ENCODE results near the gene CCDC24. TPM values are rescaled to one million over a fixed set of nuclear protein-coding genes. Genes with fewer than 3 reads are reported as not detected.

The CCDC24 gene
- total and polyA plus RNA-seq, 9 of the 15 experiments (the other 6 are each of a cell fraction or from before 2014, with no cell fraction given) = 0.31 to 4.5 (median 1.5) TPM

GRCh38 chr1:43991476-43992231 lies at the start of gene CCDC24 (continued):
- no peak for TF ChIP-seq STAT6 (CRISPR knock-in tag; IDR thresholded peaks at IDR 0.05)
- TF ChIP-seq MEF2D (tag; conservative IDR thresholded peaks at IDR 0.05; ENCODE audit: low read depth) = no peak
- TF ChIP-seq ATF2 (CRISPR knock-in tag; IDR thresholded peaks at IDR 0.05) = no peak
- TF ChIP-seq BHLHE40 (IDR thresholded peaks at IDR 0.05; ENCODE audit: low read length) = peak; percentile 97
- no peak for TF ChIP-seq EP300 (IDR thresholded peaks at IDR 0.05; ENCODE audit: low read length)
- TF ChIP-seq ZBTB1 (CRISPR knock-in tag; IDR thresholded peaks at IDR 0.05; ENCODE audit: borderline replicate concordance, low read depth) = peak; percentile 46; the same call in 1 of the 2 replicates
- peak; percentile 47 for TF ChIP-seq MTA3 (IDR thresholded peaks at IDR 0.05; ENCODE audit: borderline replicate concordance)
- TF ChIP-seq ZSCAN32 (CRISPR knock-in tag; IDR thresholded peaks at IDR 0.05) = no peak; the same call in 1 of the 2 replicates
- peak; percentile 77 for TF ChIP-seq SUPT5H (IDR thresholded peaks at IDR 0.05)
- TF ChIP-seq, protein P1, sequence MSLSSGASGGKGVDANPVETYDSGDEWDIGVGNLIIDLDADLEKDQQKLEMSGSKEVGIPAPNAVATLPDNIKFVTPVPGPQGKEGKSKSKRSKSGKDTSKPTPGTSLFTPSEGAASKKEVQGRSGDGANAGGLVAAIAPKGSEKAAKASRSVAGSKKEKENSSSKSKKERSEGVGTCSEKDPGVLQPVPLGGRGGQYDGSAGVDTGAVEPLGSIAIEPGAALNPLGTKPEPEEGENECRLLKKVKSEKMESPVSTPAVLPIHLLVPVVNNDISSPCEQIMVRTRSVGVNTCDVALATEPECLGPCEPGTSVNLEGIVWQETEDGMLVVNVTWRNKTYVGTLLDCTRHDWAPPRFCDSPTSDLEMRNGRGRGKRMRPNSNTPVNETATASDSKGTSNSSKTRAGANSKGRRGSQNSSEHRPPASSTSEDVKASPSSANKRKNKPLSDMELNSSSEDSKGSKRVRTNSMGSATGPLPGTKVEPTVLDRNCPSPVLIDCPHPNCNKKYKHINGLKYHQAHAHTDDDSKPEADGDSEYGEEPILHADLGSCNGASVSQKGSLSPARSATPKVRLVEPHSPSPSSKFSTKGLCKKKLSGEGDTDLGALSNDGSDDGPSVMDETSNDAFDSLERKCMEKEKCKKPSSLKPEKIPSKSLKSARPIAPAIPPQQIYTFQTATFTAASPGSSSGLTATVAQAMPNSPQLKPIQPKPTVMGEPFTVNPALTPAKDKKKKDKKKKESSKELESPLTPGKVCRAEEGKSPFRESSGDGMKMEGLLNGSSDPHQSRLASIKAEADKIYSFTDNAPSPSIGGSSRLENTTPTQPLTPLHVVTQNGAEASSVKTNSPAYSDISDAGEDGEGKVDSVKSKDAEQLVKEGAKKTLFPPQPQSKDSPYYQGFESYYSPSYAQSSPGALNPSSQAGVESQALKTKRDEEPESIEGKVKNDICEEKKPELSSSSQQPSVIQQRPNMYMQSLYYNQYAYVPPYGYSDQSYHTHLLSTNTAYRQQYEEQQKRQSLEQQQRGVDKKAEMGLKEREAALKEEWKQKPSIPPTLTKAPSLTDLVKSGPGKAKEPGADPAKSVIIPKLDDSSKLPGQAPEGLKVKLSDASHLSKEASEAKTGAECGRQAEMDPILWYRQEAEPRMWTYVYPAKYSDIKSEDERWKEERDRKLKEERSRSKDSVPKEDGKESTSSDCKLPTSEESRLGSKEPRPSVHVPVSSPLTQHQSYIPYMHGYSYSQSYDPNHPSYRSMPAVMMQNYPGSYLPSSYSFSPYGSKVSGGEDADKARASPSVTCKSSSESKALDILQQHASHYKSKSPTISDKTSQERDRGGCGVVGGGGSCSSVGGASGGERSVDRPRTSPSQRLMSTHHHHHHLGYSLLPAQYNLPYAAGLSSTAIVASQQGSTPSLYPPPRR (CRISPR knock-in tag; IDR thresholded peaks at IDR 0.05; ENCODE audit: borderline replicate concordance) = no peak
- 0 out of 2 replicates have a peak, but pooled peaks have one; percentile 3 for TF ChIP-seq ZNF766 (CRISPR knock-in tag; conservative IDR thresholded peaks at IDR 0.05)
- no peak for TF ChIP-seq SRSF7 (optimal IDR thresholded peaks at IDR 0.05; ENCODE audit: low read depth, low read length)
- no peak for TF ChIP-seq TBP (optimal IDR thresholded peaks at IDR 0.05; ENCODE audit: low read depth, low read length)
- TF ChIP-seq ZNF282 (CRISPR knock-in tag; IDR thresholded peaks at IDR 0.05) = 0 out of 2 replicates have a peak, but pooled peaks have one; percentile 40
- peak; percentile 84 for TF ChIP-seq EP400 (IDR thresholded peaks at IDR 0.05)
- TF ChIP-seq PHB2 (IDR thresholded peaks at IDR 0.05; ENCODE audit: low read depth) = no peak
- peak; percentile 10; the same call in 1 of the 2 replicates for TF ChIP-seq PHB (CRISPR knock-in tag; IDR thresholded peaks at IDR 0.05)
- 0 out of 2 replicates have a peak, but pooled peaks have one; percentile 72 for TF ChIP-seq ZBTB17 (CRISPR knock-in tag; IDR thresholded peaks at IDR 0.05)
